GM12874 (cell line): ENCODE measurements around the gene OR3A3.

Source experiments
- CTCF ChIP-seq: IDR thresholded peaks from 2 replicates; pipeline ENCODE4 v1.5.1; 2011; ENCODE audit warnings: low read depth, mild to moderate bottlenecking, control low read depth, low read length, moderate library complexity; ENCODE audit not compliant: insufficient read depth

Gene OR3A3

DNA sequence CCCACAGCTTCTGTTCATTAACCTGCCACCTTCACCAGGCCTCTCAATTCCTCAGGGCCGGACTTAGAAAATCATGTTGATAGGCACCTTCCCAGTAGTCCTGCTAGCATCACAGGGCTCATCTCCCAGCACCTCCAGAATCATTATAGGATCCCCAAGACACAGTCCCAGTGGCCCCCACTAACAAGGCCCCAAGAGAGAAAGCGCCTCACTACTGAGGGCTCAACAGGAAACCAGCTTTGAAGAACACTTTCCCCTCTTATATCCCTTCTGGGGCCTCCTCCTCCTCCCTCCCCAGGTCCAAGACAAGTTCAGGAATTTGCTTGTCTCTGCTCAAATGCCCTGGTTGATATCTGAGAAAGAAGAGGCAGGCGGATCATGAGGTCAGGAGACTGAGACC, at the start of gene OR3A3:
TSS of gene OR3A3 (plus strand) at position 301 of the 400 bp plus-strand sequence.
- TF ChIP-seq CTCF, result no peak

GRCh38 chr17:3378321-3378720, 32.8 kb upstream of the OR3A3 start:
- TF ChIP-seq CTCF, result no peak

- TF ChIP-seq CTCF, result no peak
Observed at GRCh38 chr17:3381957-3382356, 29.2 kb upstream of the OR3A3 start.

DNA sequence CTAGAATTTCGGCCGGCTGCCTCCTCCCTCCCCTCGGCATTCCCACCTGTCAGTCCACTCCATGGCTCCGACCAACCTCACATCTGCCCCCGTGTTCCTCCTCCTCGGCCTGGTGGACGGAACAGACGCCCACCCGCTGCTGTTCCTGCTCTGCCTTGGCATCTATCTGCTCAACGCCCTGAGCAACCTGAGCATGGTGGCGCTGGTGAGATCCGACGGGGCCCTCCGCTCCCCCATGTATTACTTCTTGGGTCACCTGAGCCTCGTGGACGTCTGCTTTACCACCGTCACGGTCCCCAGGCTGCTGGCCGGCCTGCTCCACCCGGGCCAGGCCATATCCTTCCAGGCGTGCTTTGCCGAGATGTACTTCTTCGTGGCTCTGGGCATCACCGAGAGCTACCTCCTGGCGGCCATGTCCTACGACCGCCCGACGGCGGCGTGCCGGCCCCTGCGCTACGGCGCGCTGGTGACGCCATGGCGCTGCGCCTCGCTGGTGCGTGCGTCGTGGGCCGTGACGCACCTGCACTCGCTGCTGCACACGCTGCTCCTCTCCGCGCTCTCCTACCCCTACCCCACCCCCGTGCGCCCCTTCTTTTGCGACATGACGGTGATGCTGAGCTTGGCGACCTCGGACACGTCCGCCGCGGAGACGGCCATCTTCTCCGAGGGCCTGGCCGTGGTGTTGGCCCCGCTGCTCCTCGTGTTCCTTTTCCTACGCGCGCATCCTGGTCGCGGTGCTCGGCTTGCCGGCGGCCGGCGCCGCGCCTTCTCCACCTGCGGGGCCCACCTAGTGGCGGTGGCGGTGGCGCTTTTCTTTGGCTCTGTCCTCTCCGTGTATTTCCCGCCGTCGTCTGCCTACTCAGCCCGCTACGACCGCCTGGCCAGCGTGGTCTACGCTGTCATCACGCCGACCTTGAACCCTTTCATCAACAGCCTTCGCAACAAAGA, 25.0 kb upstream of the OR3A3 start, which contains the start of gene OR3A2:
TSS of gene OR3A2 (minus strand) at position 440 of the 948 bp plus-strand sequence.
- no peak for TF ChIP-seq CTCF

GRCh38 chr17:3389791-3390190, 21.4 kb upstream of the OR3A3 start:
- no peak for TF ChIP-seq CTCF

GRCh38 chr17:3398310-3398709, 12.9 kb upstream of the OR3A3 start, which contains the start of gene OR1E1:
Gene OR1E1, minus strand, starts transcription at chr17:3398410. Its CDS starts 0 bp downstream, at chr17:3398410.
- no peak for TF ChIP-seq CTCF

- no peak for TF ChIP-seq CTCF
Observed at GRCh38 chr17:3400055-3400454, 11.1 kb upstream of the OR3A3 start.
